BJ (cell line): ENCODE data around the gene SELENOI. TPM values are rescaled to one million over a fixed set of nuclear protein-coding genes. Genes with fewer than 3 reads are reported as not detected.

Source experiments
- CTCF ChIA-PET: fragments of 350-600 bp; formaldehyde crosslinking; extraction: SDS; loops from one replicate; lab custom pipeline; 2021; ENCODE audit warnings: antibody characterized with exemption, inconsistent platforms; lab: Yijun Ruan, JAX
- POLR2A ChIA-PET: fragments of 300-600 bp; sonication (Branson Sonifier 250); formaldehyde crosslinking; extraction: SDS; loops from one replicate; lab custom pipeline; 2021; ENCODE audit warnings: antibody characterized with exemption; lab: Charles Lee
- DNase-seq: peaks from one replicate; pipeline ENCODE4 v3.0.0-alpha.2; 2011; ENCODE audit warnings: low read depth
- H3K27me3 ChIP-seq: 2 replicates; pipeline ENCODE4 v1.6.0; 2011; ENCODE audit warnings: low read length; ENCODE audit not compliant: control insufficient read depth, insufficient read depth
- H3K36me3 ChIP-seq: 2 replicates; pipeline ENCODE4 v1.5.1; 2011; ENCODE audit warnings: low read length; ENCODE audit not compliant: control insufficient read depth, insufficient read depth
- H3K4me3 ChIP-seq: 2 replicates; pipeline ENCODE4 v1.5.1; 2011; ENCODE audit warnings: low read depth, mild to moderate bottlenecking, control low read depth, low read length
- polyA minus RNA-seq: library from RNA; depleted of rRNA, polyadenylated mRNA; stranded (reverse); fragments of >200 nt; gene quantifications from 2 replicates; pipeline ENCODE4 v1.2.3, GENCODE V29; 2011; rRNA and poly(A)+ RNA removed
- polyA plus RNA-seq: library from polyadenylated mRNA; depleted of rRNA; stranded (reverse); fragments of >200 nt; gene quantifications from 2 replicates; pipeline ENCODE4 v1.2.3, GENCODE V29; 2011; rRNA removed
- TF ChIP-seq, protein P1 (sequence below): IDR thresholded peaks from 2 replicates; pipeline ENCODE4 v1.5.1; 2011; ENCODE audit warnings: low read depth, mild to moderate bottlenecking, control low read depth, inconsistent platforms, low read length, moderate library complexity; ENCODE audit not compliant: insufficient read depth

The SELENOI gene, protein sequence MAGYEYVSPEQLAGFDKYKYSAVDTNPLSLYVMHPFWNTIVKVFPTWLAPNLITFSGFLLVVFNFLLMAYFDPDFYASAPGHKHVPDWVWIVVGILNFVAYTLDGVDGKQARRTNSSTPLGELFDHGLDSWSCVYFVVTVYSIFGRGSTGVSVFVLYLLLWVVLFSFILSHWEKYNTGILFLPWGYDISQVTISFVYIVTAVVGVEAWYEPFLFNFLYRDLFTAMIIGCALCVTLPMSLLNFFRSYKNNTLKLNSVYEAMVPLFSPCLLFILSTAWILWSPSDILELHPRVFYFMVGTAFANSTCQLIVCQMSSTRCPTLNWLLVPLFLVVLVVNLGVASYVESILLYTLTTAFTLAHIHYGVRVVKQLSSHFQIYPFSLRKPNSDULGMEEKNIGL
- polyA plus RNA-seq (9.5 and 11.1 TPM in 2 replicates), polyA minus RNA-seq (19.4 and 23.4 TPM in 2 replicates)

DNA sequence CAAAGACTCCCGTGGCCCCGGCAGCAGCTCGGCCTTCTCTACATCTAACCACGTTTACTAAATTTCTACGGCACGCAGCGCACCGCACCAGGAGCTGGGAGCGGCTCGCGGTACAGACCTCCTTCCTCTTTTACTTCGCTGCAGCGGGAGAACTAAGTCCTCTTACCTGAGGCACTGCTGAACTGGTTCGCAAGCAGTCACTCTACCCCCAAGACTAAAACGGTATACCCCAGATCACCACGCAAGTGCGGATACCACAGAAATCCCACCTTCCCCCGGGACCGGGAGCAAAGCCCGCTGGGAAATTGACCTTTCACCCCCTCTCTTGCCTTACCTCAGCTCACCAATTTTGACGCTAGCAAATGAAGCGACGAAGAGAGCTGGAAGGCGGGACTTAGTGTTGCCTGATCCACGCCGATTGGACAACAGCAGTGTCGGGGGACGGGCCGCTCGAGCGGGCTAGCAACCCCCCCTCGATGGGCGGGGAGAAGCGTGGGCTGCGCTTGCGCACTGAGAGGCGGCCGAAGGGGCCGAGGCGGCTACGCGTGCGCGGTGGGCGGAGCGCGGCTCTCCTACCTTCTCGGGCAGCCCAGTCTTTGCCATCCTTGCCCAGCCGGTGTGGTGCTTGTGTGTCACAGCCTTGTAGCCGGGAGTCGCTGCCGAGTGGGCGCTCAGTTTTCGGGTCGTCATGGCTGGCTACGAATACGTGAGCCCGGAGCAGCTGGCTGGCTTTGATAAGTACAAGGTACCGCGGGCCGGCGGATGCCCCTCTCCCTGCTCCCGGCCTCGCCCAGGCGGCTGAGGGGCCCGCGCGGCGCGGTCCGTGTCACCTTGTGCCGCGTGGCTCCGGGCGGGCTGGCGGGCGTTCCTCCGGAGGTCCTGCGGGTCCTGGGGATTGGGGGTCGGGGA is at the start of gene SELENOI:
SELENOI (plus strand) TSS at position 599 of the 909 bp plus-strand sequence; CDS start at position 689, 90 bp downstream.
- TF ChIP-seq, protein P1, sequence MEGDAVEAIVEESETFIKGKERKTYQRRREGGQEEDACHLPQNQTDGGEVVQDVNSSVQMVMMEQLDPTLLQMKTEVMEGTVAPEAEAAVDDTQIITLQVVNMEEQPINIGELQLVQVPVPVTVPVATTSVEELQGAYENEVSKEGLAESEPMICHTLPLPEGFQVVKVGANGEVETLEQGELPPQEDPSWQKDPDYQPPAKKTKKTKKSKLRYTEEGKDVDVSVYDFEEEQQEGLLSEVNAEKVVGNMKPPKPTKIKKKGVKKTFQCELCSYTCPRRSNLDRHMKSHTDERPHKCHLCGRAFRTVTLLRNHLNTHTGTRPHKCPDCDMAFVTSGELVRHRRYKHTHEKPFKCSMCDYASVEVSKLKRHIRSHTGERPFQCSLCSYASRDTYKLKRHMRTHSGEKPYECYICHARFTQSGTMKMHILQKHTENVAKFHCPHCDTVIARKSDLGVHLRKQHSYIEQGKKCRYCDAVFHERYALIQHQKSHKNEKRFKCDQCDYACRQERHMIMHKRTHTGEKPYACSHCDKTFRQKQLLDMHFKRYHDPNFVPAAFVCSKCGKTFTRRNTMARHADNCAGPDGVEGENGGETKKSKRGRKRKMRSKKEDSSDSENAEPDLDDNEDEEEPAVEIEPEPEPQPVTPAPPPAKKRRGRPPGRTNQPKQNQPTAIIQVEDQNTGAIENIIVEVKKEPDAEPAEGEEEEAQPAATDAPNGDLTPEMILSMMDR, result no peak
- peak; percentile 93 for DNase-seq
- ChIA-PET CTCF (interaction anchor here (0.6 to 1.7 kb wide), 6 partner anchors 8 to 167 kb away, joined by 3 to 8 read pairs (median 3); no protein-coding TSS in a partner anchor), POLR2A (no interaction called here)
- Histone ChIP-seq H3K36me3 (no peaks in the 10 kb centered on the region), H3K27me3 (no peaks in the 10 kb centered on the region), H3K4me3 (peak within 1 kb of the TSS; percentile 84)

DNA sequence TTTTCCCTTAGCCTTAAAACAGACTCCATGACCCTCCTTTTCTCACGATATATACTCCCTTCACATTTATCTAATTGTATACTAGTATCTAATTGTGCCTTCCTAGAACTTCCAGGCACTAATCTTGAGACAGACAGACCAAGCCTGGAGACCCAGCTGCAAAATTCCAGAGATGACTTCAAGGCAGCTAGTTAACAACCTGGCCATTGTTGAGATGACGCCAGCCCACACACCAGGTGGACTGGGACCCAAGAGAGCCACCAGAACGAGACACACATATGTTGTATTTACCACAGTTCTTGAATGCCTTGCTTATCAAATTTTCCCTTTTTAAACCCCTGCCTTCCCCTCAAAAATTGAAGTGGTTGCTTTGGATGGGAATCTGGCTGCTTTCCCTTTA is 48.9 kb upstream of the SELENOI start:
- no peaks in the 10 kb centered on the region for H3K36me3 ChIP-seq
- no peak overlapping the region for H3K4me3 ChIP-seq
- DNase-seq, result no peak
- TF ChIP-seq, protein P1, result no peak
- ChIA-PET POLR2A (no interaction called here), CTCF (no interaction called here)
- H3K27me3 ChIP-seq, result no peaks in the 10 kb centered on the region

DNA sequence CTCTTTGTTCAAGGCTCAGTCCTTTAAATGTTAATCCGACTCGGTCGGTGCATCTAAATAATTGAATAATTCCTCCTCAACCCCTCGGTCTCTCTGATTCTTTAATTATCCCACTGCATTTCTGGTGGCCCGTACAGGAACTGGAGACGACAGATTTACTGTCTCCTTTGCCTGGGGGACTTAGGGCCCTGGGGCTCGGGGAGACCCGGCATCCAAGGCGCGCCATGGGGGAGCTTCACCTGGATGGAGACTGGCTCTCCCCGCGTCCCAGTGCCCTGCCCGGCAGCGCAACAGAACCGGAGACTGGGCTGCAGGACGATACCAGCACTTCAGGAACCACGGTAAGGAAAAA is 47.7 kb upstream of the SELENOI start:
- no peak for DNase-seq
- Histone ChIP-seq H3K4me3 (no peak overlapping the region), H3K27me3 (no peaks in the 10 kb centered on the region), H3K36me3 (no peaks in the 10 kb centered on the region)
- ChIA-PET POLR2A (interaction anchor here (0.5 kb wide), 1 partner anchor 597 kb away, joined by 10 read pairs; no protein-coding TSS in a partner anchor), CTCF (no interaction called here)
- TF ChIP-seq, protein P1, result no peak

DNA sequence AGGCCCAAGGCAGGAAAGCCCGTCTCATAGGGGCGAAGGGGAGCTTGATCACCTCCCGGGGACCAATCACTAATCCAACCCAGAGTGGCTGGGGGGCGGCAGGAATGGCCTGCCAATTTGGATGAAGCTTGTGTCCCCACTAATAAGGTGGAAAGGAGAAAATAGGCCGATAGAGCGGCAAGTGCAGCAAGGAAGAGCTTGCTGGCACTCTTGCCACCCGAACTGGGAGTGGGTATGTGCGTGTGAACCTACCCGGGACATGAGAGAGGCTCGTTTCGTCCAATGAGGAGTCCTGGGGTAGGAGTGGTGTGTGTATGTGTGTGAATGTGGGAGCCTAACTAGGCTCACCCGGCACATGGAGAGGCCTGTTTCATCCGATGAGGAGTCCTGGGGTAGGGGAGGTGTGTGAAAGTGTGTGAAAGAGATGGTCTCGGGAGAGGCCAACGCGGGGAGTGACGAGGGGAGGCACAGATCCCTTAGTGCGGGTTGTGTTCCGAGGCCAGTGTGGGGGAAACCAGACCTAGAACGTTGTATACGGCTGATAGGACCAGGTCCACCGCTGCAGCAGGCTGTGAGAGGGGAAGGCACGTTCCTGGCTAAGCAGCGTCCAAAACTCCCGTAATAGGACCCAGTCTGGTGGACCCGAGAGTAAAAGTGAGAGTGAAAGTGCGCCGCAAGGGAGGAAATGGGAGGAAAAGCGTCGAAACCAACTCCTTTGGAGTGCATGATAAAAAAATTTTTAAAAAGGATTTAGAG is 47.1 kb upstream of the SELENOI start:
- DNase-seq, result no peak
- Histone ChIP-seq H3K27me3 (no peaks in the 10 kb centered on the region), H3K4me3 (peak overlapping the region; percentile 36), H3K36me3 (no peaks in the 10 kb centered on the region)
- TF ChIP-seq, protein P1, result no peak
- ChIA-PET POLR2A (interaction anchor here (0.5 kb wide), 1 partner anchor 598 kb away, joined by 10 read pairs; no protein-coding TSS in a partner anchor), CTCF (no interaction called here)
